T-cell (primary cell): ENCODE data around the gene ATP5IF1. TPM values are rescaled to one million over a fixed set of nuclear protein-coding genes. Genes with fewer than 3 reads are reported as not detected.

Source experiments
- ATAC-seq, 4 experiments: fragments of 200-7000 bp in 3 of 4; fragments of 150-1000 bp in 1 of 4; cut with Tn5 transposase; replicated peaks in 1 of 4; 1 replicate in 3 of 4; 2 replicates in 1 of 4; pipeline ENCODE4 v1.10.0; 2021; ENCODE audit warnings: moderate library complexity in 3 of 4, mild to moderate bottlenecking in 2 of 4, moderate number of reproducible peaks in 1 of 4
- CTCF ChIA-PET, 2 donors: fragments of 300-600 bp; sonication (Branson Sonifier 250); formaldehyde crosslinking; loops; one replicate each; lab custom pipeline; 2022; ENCODE audit warnings: antibody characterized with exemption in 2 of 2; lab: Charles Lee
- POLR2A ChIA-PET, 2 donors: fragments of 300-600 bp; sonication (Branson Sonifier 250); formaldehyde crosslinking; loops; one replicate each; lab custom pipeline; 2022; ENCODE audit warnings: antibody characterized with exemption in 2 of 2; lab: Charles Lee
- DNase-seq, 35 experiments: peaks; one replicate each; pipeline versions ENCODE4 v3.0.0 to v3.0.0-alpha.2; 2013 to 2023
- H3K27ac ChIP-seq: one replicate; pipeline ENCODE4 v1.5.1; 2013; ENCODE audit warnings: low read length
- H3K27me3 ChIP-seq, 2 experiments: replicated peaks in 1 of 2; 1 replicate in 1 of 2; 2 replicates in 1 of 2; pipeline versions ENCODE4 v1.6.1 to v1.7.0; 2013; ENCODE audit warnings: low read length in 1 of 2, mixed read lengths in 1 of 2; ENCODE audit not compliant: control insufficient read depth in 2 of 2, insufficient read depth in 2 of 2; ENCODE audit errors: extremely low read depth in 1 of 2
- H3K36me3 ChIP-seq, 2 donors: 1 replicate in 1 of 2; 2 replicates in 1 of 2; pipeline versions ENCODE4 v1.6.1 to v1.7.0; 2013; ENCODE audit warnings: low read length in 1 of 2; ENCODE audit not compliant: control insufficient read depth in 2 of 2, insufficient read depth in 1 of 2; ENCODE audit errors: extremely low read depth in 1 of 2
- H3K4me1 ChIP-seq, 2 experiments: 1 replicate in 1 of 2; 2 replicates in 1 of 2; pipeline versions ENCODE4 v1.6.1 to v1.7.0; 2013; ENCODE audit warnings: low read length in 2 of 2, mixed read lengths in 1 of 2; ENCODE audit not compliant: insufficient read depth in 2 of 2, control insufficient read depth in 1 of 2; ENCODE audit errors: extremely low read depth in 1 of 2
- H3K4me3 ChIP-seq, 2 donors: 1 replicate in 1 of 2; 2 replicates in 1 of 2; pipeline versions ENCODE4 v1.5.1 to v1.7.0; 2013; ENCODE audit warnings: mild to moderate bottlenecking in 2 of 2, low read length in 1 of 2, moderate library complexity in 1 of 2; ENCODE audit not compliant: control insufficient read depth in 1 of 2; ENCODE audit errors: extremely low read depth in 1 of 2
- H3K9me3 ChIP-seq: 2 replicates; pipeline ENCODE4 v1.7.0; 2013
- H3K27ac Mint-ChIP-seq, 2 donors: one replicate each; pipeline ENCODE4 v1.8.0; 2020 to 2021; ENCODE audit warnings: mild to moderate bottlenecking in 2 of 2, mixed read lengths in 2 of 2
- H3K27me3 Mint-ChIP-seq, 2 donors: one replicate each; pipeline ENCODE4 v1.8.0; 2021 to 2022; ENCODE audit warnings: mixed read lengths in 2 of 2
- H3K36me3 Mint-ChIP-seq: one replicate; pipeline ENCODE4 v1.8.0; 2021; ENCODE audit warnings: mixed read lengths
- H3K4me1 Mint-ChIP-seq, 3 donors: one replicate each; pipeline ENCODE4 v1.8.0; 2020 to 2022; ENCODE audit warnings: mixed read lengths in 3 of 3, mild to moderate bottlenecking in 1 of 3
- H3K4me3 Mint-ChIP-seq, 3 donors: one replicate each; pipeline ENCODE4 v1.8.0; 2020 to 2022; ENCODE audit warnings: mild to moderate bottlenecking in 3 of 3, mixed read lengths in 3 of 3, moderate library complexity in 3 of 3
- H3K9me3 Mint-ChIP-seq, 3 donors: one replicate each; pipeline ENCODE4 v1.8.0; 2020 to 2022; ENCODE audit warnings: mixed read lengths in 3 of 3
- WGBS: methylation state at CpG from one replicate; pipeline ENCODE4 v1.1.5; 2013; ENCODE audit warnings: missing lambda C conversion rate; ENCODE audit not compliant: insufficient coverage; 5-methylcytosine and 5-hydroxymethylcytosine counted together
- total RNA-seq, 35 experiments: library from RNA in 6 of 35; stranded (reverse) in 6 of 35; fragments of 120-200 nt in 1 of 35; gene quantifications; one replicate each; pipeline versions ENCODE4 v1.2.1 to v1.2.4 and lab custom pipeline; 2013 to 2026

The ATP5IF1 gene
- total RNA-seq, 5 donors from 2014 or later (not counting 1 experiment from before 2014, with no cell fraction given), result 74.4 to 106 (median 93.5) TPM

DNA sequence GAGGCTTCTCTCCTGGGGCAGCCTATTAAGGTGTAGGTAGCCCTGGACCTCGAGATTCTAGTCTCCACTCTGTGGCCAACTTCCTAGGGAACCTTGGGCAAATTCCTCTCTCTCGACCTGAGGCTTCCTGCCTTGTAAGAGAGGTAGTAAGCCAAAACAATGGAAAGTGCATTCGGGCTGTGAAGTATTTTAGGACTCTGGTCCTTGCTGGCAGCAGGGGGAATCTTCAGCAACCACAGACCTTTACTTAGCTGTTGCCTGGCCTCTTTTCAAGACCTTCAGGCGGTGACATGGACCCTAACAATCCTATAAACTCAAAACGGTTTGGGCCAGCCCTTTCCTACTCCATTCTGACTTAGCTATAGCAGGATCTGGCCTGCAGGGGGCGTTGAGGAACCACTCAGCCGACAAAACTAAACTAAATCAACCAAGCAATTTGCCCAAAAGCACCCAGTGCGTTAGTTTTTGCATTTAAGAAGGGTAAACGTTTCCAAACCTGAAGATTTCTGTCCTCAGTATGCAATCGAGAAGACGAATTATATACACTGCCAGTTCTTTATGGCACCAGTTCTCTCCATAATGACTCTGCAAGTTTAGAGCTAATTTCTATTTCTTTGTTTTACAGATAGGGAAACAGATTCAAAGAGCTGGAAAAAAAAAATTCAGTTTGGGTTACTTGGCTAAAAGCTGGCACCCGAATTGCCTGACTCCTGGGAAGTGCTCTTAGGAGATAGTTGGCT, 12.5 kb downstream of the ATP5IF1 start:
- Mint-ChIP-seq H3K27me3 (no peaks in the 10 kb centered on the region), H3K9me3 (no peaks in the 10 kb centered on the region), H3K36me3 (no peaks in the 10 kb centered on the region), H3K27ac (peak overlapping the region; percentile 88 to 94), H3K4me1 (peaks cover 44 to 53% (median 51%) of the 10 kb centered on the region in 3 donors), H3K4me3 (peak overlapping the region; percentile 65 to 93 (median 83))
- ChIA-PET CTCF (interaction anchor here (0.6 to 2.7 kb wide), 40 partner anchors 8 to 1125 kb away, joined by 3 to 20 read pairs (median 4); partner anchors contain the start of genes ATP5IF1 (in 1 of the 2), MED18 (in 1 of the 2), PHACTR4 (in 1 of the 2) and RCC1 (in 1 of the 2)), POLR2A (interaction anchor here in 1 of 2 donors (0.5 to 1.4 kb wide), 5 partner anchors 16 to 257 kb away, joined by 3 to 19 read pairs (median 3); partner anchors contain the start of gene MED18)
- peak in 3 of 4 experiments; percentile 31 to 41 (median 39) for ATAC-seq
- H3K36me3 ChIP-seq, result no peaks in the 10 kb centered on the region
- H3K27ac ChIP-seq, result peak overlapping the region; percentile 95
- peak; percentile 62 to 90 (median 79) for DNase-seq
- H3K4me3 ChIP-seq, result peak overlapping the region; percentile 2 to 7
- 0% methylated on average over 5 of the region's 12 CpGs for WGBS
- H3K4me1 ChIP-seq, result peaks cover 43 to 47% of the 10 kb centered on the region in 2 experiments
- H3K9me3 ChIP-seq, result no peaks in the 10 kb centered on the region
- H3K27me3 ChIP-seq, result no peaks in the 10 kb centered on the region

DNA sequence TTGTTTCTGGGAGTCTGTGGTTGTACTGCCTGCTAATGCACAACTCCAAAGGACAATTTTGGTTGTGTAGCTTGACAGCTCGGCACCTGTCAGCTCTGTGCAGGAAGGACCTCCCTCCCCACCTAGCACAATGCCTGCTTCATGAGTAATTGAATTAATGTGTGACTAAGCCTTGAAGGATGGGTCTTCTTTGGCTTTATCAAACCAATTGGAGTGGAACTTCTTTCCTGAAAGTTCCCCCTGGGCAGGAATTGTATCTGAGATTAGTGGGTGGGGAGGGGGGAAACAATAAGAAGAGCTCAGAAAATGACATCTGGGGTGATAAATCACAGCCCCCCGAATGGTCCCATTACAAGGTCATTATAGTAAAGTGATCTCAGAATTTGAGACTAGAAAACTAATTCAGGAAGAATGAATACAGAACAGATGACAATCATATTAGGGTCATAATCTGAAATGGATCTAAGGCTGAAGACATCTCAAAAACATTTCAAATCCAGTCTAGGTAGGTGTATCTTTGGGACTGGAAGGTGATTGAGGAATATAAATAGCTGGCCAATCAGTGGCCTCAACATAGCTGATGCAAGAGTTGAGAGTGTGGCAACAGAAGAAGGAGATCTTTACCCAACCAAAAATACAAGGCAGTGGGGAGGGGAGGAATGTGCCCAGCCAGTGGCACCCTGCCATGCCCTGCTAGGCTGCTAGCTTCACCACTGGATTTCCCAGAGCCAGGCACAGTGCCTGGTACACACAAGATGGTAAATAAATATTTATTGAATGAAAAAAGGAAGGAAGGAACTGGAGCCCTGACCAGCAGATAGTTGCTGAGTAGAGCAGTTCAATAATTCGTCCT, 13.3 kb downstream of the ATP5IF1 start:
- ATAC-seq (peak in 1 of 4 experiments; percentile 17), DNase-seq (peak in 5 of 35 experiments; percentile 24 to 49 (median 28))
- no peaks in the 10 kb centered on the region for H3K36me3 Mint-ChIP-seq
- ChIA-PET POLR2A (interaction anchor here in 1 of 2 donors (0.8 to 1.4 kb wide), 4 partner anchors 15 to 256 kb away, joined by 3 to 19 read pairs (median 4); partner anchors contain the start of gene MED18), CTCF (interaction anchor here (0.6 to 2.7 kb wide), 36 partner anchors 9 to 1125 kb away, joined by 3 to 20 read pairs (median 4); partner anchors contain the start of genes ATP5IF1 (in 1 of the 2), MED18 (in 1 of the 2), PHACTR4 (in 1 of the 2) and RCC1 (in 1 of the 2))
- no peaks in the 10 kb centered on the region for H3K9me3 ChIP-seq
- H3K27ac Mint-ChIP-seq, result peak overlapping the region; percentile 88 to 94
- H3K27me3 ChIP-seq, result no peaks in the 10 kb centered on the region
- H3K9me3 Mint-ChIP-seq, result no peaks in the 10 kb centered on the region
- no peaks in the 10 kb centered on the region for H3K27me3 Mint-ChIP-seq
- peak overlapping the region; percentile 2 to 7 for H3K4me3 ChIP-seq
- H3K4me1 ChIP-seq, result peaks cover 38 to 39% of the 10 kb centered on the region in 2 experiments
- peaks cover 36 to 45% (median 44%) of the 10 kb centered on the region in 3 donors for H3K4me1 Mint-ChIP-seq
- WGBS, result 60% methylated on average over 1 of the region's 3 CpGs
- H3K36me3 ChIP-seq, result no peaks in the 10 kb centered on the region
- peak overlapping the region; percentile 95 for H3K27ac ChIP-seq
- H3K4me3 Mint-ChIP-seq, result peak overlapping the region; percentile 65 to 93 (median 83)

DNA sequence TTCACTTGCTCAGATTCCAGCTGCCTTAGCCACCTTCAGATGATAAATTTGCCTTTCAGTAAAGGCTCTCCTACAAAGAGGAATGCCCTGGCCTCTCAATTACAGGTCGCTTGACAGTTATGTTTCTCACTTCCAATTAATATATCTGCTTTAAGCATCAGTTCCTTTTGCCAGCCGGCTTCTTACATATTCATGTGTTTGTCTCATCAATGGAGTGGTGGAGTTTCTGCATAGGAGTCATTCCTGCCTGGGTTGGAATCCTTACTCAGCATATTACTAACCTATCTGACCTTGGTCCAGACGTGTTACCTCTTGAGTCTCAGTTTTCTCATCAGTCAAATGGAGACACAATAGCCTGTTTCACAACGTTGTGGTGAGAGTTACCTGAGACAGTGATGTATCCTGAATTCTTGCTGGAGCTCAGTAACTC, 14.0 kb downstream of the ATP5IF1 start:
- no peaks in the 10 kb centered on the region for H3K27me3 Mint-ChIP-seq
- no peak for ATAC-seq
- POLR2A ChIA-PET, result no interaction called here
- no peak for DNase-seq
- H3K27me3 ChIP-seq, result no peaks in the 10 kb centered on the region
- no peak overlapping the region for H3K4me3 Mint-ChIP-seq
- no peak overlapping the region for H3K4me3 ChIP-seq
- WGBS, result 83% methylated on average over 2 of the region's 4 CpGs
- no peaks in the 10 kb centered on the region for H3K9me3 ChIP-seq
- CTCF ChIA-PET, result interaction anchor here in 1 of 2 donors (0.6 to 2.7 kb wide), 4 partner anchors 8 to 256 kb away, joined by 6 to 20 read pairs (median 10); partner anchors contain the start of genes ATP5IF1 and RCC1
- no peaks in the 10 kb centered on the region for H3K36me3 Mint-ChIP-seq
- H3K36me3 ChIP-seq, result no peaks in the 10 kb centered on the region
- H3K4me1 ChIP-seq, result peaks cover 32 to 33% of the 10 kb centered on the region in 2 experiments
- no peaks in the 10 kb centered on the region for H3K9me3 Mint-ChIP-seq
- peaks cover 29 to 39% (median 37%) of the 10 kb centered on the region in 3 donors for H3K4me1 Mint-ChIP-seq
- H3K27ac Mint-ChIP-seq, result peak overlapping the region in 1 of 2 donors; percentile 66
- H3K27ac ChIP-seq, result no peak overlapping the region

DNA sequence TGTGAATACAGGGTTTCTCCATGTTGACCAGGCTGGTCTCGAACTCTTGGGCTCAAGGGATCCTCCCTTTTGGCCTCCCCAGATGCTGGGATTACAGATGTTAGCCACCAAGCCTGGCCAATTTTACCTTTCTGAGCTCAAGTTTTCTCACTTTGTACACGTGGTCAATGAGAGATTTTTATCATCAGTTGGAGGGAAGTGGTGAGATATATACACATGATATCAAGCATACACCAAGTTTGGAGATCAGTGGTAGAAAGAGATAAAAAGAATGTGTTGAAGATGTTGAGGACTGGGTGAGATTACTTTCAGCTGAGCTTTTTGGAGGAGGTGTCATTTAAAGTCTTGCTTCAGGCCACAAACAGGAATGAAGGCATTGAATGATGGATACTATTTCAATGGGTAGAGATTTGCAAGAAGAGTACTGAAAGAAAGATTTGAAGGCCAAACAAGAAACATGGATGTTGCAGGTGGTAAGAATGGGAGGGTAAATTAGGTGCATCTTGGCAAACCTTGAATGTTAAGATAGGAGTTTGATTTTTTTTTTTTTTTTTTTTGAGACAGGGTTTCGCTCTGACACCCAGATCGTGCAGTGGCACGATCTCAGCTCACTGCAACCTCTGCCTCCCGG, 20.4 kb downstream of the ATP5IF1 start:
- Histone ChIP-seq H3K4me1 (peaks cover 19 to 54% of the 10 kb centered on the region in 2 experiments), H3K36me3 (no peaks in the 10 kb centered on the region), H3K9me3 (no peaks in the 10 kb centered on the region), H3K4me3 (no peak overlapping the region), H3K27ac (peak overlapping the region; percentile 52), H3K27me3 (peaks cover 0 to 5% of the 10 kb centered on the region in 2 experiments)
- Mint-ChIP-seq H3K27me3 (no peaks in the 10 kb centered on the region), H3K4me3 (peak overlapping the region; percentile 37 to 60 (median 42)), H3K9me3 (no peaks in the 10 kb centered on the region), H3K27ac (peak overlapping the region; percentile 88), H3K4me1 (peaks cover 39 to 47% (median 40%) of the 10 kb centered on the region in 3 donors), H3K36me3 (no peaks in the 10 kb centered on the region)
- WGBS, result 50% methylated on average over 1 of the region's 6 CpGs
- ChIA-PET POLR2A (interaction anchor here (0.5 to 1.7 kb wide), 4 partner anchors 8 to 33 kb away, joined by 3 to 17 read pairs (median 6); no protein-coding TSS in a partner anchor), CTCF (interaction anchor here in 1 of 2 donors (0.6 to 1.3 kb wide), 7 partner anchors 9 to 480 kb away, joined by 3 to 9 read pairs (median 4); partner anchors contain the start of genes GMEB1 and YTHDF2)
- DNase-seq, result peak in 2 of 35 experiments; percentile 18 to 72
- peak; percentile 10 to 42 (median 24) for ATAC-seq

DNA sequence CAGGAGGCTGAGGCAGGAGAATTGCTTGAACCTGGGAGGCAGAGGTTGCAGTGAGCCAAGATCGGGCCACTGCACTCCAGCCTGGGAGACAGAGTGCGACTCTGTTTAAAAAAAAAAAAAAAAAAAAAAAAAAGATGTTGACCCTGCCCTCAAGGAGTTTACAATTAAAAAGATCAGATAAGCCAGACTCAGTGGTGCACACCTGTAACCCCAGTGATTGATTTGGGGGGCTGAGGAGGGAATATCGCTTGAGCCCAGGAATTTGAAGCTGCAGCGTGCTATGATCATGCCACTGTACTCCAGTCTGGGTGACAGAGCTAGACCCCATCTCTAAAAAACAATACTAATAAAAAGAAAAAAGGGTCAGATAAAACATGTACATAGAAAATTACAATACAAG, 21.8 kb downstream of the ATP5IF1 start:
- no peak for ATAC-seq
- no peak for DNase-seq
- H3K27ac ChIP-seq, result no peak overlapping the region
- H3K36me3 ChIP-seq, result no peaks in the 10 kb centered on the region
- no peaks in the 10 kb centered on the region for H3K27me3 Mint-ChIP-seq
- H3K4me1 ChIP-seq, result peaks cover 19 to 60% of the 10 kb centered on the region in 2 experiments
- H3K9me3 ChIP-seq, result no peaks in the 10 kb centered on the region
- no peaks in the 10 kb centered on the region for H3K36me3 Mint-ChIP-seq
- ChIA-PET CTCF (interaction anchor here (0.5 to 1.8 kb wide), 5 partner anchors 9 to 748 kb away, joined by 3 to 11 read pairs (median 3); no protein-coding TSS in a partner anchor), POLR2A (interaction anchor here (0.6 to 0.7 kb wide), 2 partner anchors 63 to 250 kb away, joined by 4 read pairs; no protein-coding TSS in a partner anchor)
- peak overlapping the region in 1 of 3 donors; percentile 79 for H3K4me3 Mint-ChIP-seq
- no peaks in the 10 kb centered on the region for H3K9me3 Mint-ChIP-seq
- peaks cover 0 to 5% of the 10 kb centered on the region in 2 experiments for H3K27me3 ChIP-seq
- H3K4me1 Mint-ChIP-seq, result peaks cover 41 to 49% (median 42%) of the 10 kb centered on the region in 3 donors
- no CpG with 5 or more reads among the region's 4 CpGs for WGBS
- H3K4me3 ChIP-seq, result no peak overlapping the region
- H3K27ac Mint-ChIP-seq, result peak overlapping the region in 1 of 2 donors; percentile 39
